Measurements from ENCODE around the gene SAMD14.

GRCh38 chr17:50164697-50164988 is 34.7 kb upstream of the SAMD14 start:
- TF ChIP-seq POLR2A (IDR thresholded peaks at IDR 0.05; ENCODE audit: low read depth, low read length) (no peak), FOS (IDR thresholded peaks at IDR 0.05; ENCODE audit: low read depth, low read length) (no peak), CTCF (conservative IDR thresholded peaks at IDR 0.05; ENCODE audit: low read depth, low read length) (no peak), RFX5 (IDR thresholded peaks at IDR 0.05; ENCODE audit: low read depth, low read length) (no peak), RAD21 (IDR thresholded peaks at IDR 0.05; ENCODE audit: low read length) (no peak), CEBPB (IDR thresholded peaks at IDR 0.05; ENCODE audit: low read depth, low read length) (no peak), BHLHE40 (IDR thresholded peaks at IDR 0.05; ENCODE audit: low read depth, low read length) (no peak), MXI1 (IDR thresholded peaks at IDR 0.05; ENCODE audit: borderline replicate concordance, low read depth, low read length) (no peak), RCOR1 (IDR thresholded peaks at IDR 0.05; ENCODE audit: insufficient replicate concordance, low read length) (no peak), CHD1 (IDR thresholded peaks at IDR 0.05; ENCODE audit: low read depth, low read length) (no peak), MAZ (IDR thresholded peaks at IDR 0.05; ENCODE audit: borderline replicate concordance, low read depth, low read length) (no peak), ELK1 (IDR thresholded peaks at IDR 0.05; ENCODE audit: borderline replicate concordance, low read depth, low read length) (no peak)
